B cell (primary cell): ENCODE measurements around the gene ZNF735.

Source experiments
- EZH2 ChIP-seq: IDR thresholded peaks from 2 replicates; pipeline ENCODE4 v1.6.1; 2012; ENCODE audit warnings: borderline replicate concordance, low read depth, mild to moderate bottlenecking, moderate library complexity, low read length; ENCODE audit not compliant: insufficient read depth, poor library complexity, severe bottlenecking
- TF ChIP-seq, protein P1 (sequence below): fragments of 200-600 bp; IDR thresholded peaks from one replicate; pipeline ENCODE4 v1.8.0; 2022; ENCODE audit warnings: antibody characterized with exemption, mild to moderate bottlenecking

GRCh38 chr7:64223366-64223765 is 16.4 kb downstream of the ZNF735 start:
- TF ChIP-seq, protein P1, sequence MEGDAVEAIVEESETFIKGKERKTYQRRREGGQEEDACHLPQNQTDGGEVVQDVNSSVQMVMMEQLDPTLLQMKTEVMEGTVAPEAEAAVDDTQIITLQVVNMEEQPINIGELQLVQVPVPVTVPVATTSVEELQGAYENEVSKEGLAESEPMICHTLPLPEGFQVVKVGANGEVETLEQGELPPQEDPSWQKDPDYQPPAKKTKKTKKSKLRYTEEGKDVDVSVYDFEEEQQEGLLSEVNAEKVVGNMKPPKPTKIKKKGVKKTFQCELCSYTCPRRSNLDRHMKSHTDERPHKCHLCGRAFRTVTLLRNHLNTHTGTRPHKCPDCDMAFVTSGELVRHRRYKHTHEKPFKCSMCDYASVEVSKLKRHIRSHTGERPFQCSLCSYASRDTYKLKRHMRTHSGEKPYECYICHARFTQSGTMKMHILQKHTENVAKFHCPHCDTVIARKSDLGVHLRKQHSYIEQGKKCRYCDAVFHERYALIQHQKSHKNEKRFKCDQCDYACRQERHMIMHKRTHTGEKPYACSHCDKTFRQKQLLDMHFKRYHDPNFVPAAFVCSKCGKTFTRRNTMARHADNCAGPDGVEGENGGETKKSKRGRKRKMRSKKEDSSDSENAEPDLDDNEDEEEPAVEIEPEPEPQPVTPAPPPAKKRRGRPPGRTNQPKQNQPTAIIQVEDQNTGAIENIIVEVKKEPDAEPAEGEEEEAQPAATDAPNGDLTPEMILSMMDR, result no peak
- TF ChIP-seq EZH2, result no peak
